Left forelimb (tissue), 1 donor: ENCODE measurements around the gene STT3A.
"Not testable (repeated sequence)": the region's sequence is repeated elsewhere in the genome, so short reads cannot be mapped to it uniquely, and the experiment has no call there.

Experiments used
- DNase-seq: peaks from one replicate; pipeline ENCODE4 v3.0.0-alpha.2; 2018; ENCODE audit warnings: low spot score

Gene STT3A

DNA sequence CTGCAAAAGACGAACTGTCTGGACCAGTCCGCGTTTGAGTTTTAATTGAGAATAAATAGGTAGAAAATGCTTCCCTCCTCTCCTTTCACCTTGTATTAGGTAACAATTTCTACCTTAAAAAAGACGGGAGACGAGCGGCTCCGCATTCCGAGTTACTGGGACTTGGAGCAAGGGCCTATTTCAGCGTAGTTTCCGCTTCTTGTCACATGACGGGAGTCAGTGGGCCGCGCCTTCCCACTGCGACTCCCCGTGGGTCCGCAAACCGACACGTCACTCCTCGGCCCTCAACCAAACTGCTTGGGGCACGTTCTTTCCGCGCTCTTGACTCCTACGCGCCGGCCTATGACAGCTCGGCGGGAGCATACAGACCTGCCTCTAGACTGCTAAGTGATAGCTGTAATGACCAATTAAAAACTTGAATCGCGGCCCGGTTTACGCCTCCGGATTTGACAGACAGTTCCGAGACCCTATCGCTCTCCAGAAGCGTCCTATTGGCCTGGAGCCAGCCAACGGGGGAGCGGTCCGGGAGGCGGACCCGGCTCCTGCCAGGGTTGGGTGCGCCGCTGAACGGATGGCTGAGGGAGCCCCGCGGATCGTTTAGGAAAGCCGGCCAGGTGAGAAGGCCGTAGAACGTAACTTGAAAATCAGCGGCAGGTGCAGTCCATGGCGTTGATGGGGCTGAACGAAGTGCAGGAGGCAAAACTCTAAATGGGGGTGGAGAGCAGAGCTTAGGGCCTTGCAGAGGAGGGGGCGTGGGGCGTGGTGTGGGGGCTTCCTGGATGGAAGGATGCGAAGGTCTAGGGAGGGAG lies at the start of gene STT3A:
STT3A (plus strand) TSS at position 548 of the 809 bp plus-strand sequence. CDS start 3,064 bp downstream, outside the sequence.
- DNase-seq, result peak; percentile 99

DNA sequence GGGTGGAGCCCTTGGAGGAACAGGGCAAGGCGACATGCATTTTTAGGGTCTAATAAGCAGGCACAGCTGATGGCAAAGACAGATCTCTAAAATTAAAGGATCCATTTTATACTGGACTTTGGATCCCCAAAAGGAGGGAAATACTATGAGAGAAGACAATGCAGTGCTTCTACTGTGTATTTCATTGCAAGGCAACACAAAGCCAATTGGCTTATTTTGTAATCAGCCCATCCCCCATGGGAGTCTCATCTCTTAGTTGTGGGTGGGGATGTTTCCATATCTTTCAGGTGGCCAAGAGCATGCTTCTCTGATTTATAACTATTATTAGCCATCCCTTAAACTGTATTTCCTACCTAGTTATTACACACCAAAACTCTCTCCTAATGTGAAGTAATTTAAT lies 41.9 kb upstream of the STT3A start:
- no peak for DNase-seq

DNA sequence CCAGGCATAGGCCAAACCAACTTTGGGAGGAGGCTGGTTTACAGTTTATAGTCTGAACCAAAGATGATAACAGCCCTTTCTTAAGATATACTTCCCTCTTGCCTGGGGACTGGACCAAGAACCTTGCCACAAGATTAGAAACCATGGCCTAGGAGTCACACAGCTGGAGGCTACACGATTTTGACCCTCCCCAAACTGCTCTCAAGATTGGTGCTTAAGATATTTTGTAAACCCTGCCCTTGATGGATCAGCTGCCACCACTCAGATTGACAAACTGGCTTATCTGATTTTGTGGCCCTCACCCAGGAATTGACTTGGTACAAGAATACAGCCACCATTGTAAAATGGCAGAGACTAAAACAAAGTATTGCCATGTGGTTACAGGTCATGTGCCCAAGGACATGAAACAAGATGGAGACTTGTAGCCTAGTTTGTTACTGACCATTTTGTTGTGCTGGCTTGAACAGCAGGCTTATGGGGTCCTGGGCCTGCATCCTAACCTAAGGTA lies 40.8 kb upstream of the STT3A start:
- DNase-seq, result no peak

DNA sequence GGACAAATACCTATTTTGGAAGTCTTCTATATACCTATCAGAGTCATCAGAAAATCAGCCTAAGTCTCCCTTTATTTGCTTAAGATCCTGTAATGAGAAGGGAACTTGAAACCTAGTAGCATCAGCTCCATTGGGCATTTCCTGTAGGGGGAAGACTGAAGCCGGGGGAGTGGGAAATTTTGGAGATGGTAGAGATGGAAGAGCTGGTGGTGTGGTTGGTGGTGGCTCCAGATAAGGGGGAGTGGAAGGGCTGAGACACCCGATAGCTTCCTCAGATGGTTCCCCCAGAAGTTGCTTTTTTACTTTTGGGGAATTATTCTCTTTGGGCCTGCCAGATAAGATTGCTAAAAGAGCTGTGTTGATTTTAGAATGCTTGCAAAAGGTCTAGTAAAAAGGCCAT lies 39.7 kb upstream of the STT3A start:
- DNase-seq, result no peak

DNA sequence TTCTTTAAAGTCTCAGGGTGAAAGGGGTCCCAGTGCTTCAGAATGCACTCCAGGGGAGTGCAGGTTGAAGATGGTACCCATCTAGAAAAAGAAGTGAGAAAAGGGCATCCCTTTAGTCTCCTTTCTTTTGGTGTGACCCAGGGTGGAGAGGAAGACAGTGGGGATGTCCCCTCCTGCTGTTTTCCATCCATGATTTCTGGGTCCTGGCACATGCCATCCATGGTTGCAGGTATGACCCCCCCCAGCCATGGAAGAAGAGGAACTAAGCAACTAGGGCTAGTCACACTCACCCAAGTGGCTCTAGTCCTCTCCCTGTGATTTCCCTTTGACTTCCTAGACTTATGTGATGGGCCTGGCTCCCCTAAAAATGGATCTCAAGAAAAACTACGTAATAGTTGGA lies 39.3 kb upstream of the STT3A start:
- DNase-seq, result no peak

DNA sequence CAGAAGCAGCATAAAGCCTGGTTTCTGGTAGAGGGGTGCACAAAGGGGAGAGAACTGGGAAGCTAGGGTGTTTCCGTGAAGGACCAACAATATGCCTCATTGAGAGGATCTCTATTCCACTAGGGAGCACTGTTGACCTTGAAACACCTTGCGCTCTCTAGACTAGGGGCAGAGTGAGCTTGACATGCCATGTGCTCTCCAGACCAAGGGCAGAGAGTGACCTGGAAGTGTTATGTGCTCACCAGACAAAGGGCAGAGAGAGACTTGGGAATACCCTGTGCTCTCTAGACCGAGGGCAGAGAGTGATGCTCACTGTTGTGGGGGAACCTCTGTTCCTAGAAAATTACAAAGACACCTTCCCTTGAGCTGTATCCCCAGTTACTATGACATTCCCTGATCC lies 38.6 kb upstream of the STT3A start:
- DNase-seq, result no peak

DNA sequence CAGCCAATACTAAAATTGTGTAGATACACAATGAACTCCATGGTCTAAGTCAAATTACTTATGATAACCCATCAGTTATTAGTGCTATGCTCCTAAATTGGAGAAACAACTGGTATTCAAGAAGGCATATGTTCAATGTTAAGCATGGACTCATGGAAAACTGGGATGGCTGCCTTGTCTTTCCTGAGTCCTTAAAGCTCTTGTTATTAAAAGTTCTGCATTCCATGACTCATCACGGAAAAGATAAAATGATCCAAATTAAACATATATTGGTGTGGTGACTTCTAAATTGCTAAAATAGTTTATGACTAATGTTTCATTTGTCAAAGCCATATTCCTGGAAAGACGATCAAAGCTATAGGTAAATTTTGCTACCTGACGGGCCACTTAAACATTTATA lies 32.8 kb upstream of the STT3A start:
- DNase-seq, result no peak

DNA sequence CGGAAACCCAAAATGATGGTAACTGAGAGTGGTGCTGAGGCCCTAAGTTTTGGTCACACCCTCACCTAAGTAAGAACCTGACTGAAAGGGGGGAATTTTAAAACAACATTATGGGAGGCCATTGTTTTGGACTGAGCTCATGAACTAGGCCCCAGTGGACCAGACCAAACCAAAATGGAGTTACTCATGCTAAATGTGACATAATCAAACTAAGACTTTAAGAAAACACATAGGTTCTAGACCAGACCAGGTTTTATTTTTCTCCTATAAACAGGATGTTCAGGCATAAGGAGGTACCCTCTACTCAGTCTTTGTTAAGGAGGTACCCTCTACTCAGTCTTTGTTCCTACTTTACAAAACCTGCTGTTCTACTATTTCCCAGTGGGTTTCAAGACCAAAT lies 30.7 kb upstream of the STT3A start:
- no peak for DNase-seq

DNA sequence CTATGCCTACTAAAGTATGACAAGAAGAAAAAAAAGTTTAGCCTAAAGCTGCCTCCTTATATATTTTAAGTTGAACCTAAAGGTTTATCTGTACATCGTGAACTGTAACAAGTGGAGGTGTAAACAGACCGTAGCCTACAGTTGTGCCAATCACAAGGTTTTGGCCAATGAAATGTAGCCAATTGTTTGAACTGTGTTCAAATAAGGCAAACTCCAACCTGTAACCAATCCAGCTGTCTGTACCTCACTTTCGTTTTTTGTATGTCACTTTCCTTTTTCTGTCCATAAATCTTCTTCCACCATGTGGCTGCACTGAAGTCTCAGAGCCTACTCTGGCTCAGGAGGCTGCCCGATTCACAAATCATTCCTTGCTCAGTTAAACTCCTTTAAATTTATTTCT lies 30.2 kb upstream of the STT3A start:
- no peak for DNase-seq

DNA sequence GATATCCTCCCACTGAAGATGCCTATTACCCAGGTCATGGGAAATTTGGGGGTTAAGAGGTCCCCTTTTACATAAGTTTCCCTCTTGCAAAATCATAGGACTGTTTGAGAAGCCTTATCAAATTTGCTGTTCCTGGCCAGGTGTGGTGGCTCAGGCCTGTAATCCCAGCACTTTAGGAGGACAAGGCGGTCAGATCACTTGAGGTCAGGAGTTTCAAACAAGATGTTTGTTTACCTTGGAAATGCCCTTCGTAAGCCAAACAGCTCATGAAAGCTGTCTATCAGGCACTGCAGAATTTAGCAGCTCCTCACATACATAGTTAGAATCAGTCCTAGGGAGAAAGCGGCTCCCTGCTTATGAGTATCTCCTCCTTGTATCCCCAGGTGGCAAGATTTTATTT lies 28.3 kb upstream of the STT3A start:
- DNase-seq, result no peak

DNA sequence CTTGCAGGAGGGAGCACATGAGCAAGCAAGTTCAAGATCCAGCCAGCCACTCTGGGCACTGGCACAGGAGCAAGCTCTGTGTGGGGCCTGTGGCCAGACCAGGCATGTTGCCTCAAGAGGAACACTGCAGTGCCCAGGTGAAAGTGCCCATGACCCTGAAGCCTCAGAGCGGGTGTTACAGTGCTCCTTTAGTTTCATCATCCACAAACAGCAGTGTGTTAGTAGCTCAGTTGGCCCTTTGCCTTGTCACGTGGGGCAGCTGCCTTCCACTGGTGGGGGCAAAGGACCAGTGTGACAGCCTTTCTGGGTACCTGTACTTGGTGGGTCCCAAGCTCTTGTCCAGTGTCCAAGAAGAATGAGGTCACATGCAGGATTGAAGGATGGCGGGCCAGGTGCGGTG lies 26.4 kb upstream of the STT3A start:
- DNase-seq, result no peak

DNA sequence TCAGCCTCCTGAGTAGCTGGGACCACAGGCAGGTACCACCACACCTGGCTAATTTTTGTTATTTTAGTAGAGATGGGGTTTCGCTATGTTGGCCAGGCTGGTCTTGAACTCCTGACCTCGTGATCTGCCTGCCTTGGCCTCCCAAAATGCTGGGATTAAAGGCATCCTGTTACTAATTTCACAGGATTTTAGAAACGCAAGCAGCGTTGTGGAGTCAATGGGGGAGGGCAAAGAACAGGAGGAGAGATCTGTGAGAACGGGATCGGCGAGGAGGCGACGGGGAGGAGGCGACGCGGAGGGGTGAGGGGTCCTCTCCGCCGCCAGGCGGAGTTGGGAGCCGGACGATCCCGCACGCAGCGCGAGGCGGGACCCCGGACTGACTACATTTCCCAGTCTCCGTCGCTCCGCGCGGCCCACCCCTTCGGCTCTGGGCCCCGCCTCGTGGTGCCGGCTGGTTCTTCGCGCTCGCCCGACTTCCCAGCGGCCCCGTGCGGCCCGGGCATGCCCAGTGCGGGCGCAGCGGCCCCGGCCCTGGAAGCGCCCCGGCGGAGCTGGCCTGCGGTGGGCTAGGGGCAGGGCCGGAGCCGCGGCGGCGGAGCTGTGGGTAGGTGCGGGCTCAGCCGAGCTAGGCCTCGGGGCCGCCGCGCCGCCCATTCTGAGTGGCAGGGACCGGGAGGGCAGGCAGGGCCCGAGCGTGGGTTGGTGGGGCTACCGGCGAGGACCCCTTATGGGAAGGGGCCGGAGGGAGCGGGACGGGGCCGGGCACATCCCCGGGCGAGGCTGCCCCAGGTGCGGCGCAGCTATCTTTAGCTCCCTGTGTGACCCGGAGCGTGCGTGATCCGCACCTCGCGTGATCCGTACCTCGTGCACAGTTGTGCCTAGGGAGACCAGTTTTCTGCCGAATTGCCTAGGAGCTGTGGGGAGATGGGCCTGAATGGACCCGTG lies 23.4 kb upstream of the STT3A start, which contains the start of gene EI24:
EI24 (plus strand) TSS at position 508 of the 945 bp plus-strand sequence. CDS start 3,051 bp downstream, outside the sequence.
- peak; percentile 93 for DNase-seq

DNA sequence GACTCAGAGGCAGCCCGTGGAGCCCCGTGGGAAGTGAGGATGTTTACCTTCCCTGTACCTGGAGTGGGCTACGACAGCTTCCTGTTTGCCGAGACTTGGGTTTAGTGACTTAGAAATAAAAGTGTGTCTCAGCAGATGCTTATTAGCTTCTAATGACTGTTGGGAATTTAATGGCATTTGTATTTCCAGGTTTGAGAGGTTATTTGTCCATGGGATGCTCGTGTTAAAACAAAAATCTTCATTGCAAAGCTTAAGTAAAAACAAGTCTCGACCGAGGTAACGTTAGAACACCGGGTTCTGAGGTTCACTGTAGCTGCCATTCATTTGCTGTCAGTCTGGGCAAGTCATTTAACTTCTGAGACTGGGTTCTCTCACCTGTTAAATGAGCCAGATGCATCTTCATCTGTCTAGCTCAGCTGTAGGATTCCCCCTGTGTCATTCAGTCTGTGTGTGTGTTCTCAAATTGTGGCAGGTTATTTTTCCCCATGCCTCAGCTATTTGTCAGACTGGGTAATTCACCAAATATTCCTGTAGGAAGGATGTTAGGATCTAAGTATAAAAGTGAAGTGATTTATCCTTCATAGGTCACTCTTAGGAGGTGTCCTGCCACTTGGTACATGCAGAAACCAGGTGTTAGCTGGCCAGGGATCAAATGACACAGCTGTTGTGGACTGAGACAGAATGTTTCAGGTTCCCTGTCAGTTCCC lies 22.6 kb upstream of the STT3A start:
- DNase-seq, result no peak

DNA sequence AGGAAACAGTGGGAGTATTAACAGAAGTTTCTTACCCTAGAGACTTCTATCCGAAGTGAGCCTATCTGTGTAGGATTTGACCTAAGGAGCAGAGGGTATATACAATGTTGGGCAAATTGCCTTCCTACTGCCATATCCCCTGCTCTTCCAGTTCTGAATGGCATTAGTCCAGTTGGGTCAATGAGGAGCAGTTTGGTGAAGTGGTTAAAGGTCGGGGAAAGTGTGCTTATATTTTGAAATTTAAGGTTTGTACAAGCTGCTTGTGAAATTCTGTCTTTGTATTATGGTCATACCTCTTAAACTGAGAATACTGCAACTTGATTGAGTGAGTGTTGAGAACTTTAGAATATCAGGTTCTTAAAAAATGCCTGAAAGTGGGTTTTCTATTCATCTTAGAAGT lies 21.7 kb upstream of the STT3A start:
- no peak for DNase-seq

DNA sequence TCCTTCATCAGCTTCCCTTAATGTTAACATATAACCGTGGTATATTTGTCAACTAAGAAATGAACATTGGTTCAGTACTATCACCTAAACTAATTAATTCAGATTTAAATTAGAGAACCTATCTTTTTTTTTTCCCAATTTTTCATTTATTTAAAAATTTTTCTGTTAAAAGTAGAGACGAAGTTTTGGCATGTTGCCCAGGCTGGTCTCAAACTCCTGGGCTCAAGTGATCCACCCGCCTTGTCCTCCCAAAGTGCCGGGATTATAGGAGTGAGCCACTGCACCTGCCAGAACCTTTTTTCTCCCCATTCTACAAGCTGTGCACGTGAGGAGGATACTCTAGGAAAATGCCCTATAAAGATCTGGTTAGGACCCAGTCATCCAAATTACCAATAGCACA lies 19.7 kb upstream of the STT3A start:
- no peak for DNase-seq

DNA sequence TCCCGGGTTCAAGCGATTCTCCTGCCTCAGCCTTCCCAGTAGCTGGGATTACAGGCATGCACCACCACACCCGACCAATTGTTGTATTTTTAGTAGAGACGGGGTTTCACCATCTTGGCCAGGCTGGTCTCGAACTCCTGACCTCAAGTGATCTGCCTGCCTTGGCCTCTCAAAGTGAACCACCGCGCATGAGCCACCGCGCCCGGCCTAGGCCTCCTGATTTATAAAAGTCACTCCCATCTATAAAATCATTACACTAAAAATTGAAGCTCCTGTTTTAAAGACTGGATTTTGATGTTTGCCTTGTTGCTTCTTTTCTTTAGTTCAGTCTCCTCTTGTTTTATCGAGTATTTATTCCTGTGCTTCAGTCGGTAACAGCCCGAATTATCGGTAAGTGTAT lies 15.5 kb upstream of the STT3A start:
- not testable (repeated sequence) for DNase-seq

DNA sequence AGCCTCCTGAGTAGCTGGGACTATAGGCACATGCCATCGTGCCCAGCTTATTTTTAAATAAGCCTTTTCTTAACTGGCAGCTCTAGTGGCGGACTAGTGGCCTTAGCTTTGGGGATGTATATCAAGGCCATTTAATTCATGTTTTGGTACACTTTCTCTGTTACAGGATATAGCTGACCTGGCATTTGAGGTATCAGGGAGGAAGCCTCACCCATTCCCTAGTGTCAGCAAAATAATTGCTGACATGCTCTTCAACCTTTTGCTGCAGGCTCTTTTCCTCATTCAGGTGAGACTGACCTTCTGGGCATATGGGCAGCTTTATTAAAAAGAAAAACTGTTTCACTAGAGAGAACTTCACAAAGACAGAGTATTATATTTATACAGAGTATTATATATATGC lies 13.9 kb upstream of the STT3A start:
- DNase-seq, result no peak

DNA sequence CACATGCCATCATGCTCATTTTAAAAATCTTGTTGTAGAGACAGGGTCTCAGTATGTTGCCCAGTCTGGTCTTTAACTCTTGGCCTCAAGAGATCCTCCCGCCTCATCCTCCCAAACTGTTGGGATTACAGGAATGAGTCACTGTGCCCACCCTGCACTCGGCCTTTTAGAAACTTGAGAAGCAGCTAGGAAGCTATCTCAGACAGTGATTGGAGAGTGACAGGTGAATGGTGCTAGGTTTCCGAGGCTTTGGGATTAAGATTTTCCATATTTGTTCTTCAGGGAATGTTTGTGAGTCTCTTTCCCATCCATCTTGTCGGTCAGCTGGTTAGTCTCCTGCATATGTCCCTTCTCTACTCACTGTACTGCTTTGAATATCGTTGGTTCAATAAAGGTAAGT lies 12.8 kb upstream of the STT3A start:
- DNase-seq, result no peak

DNA sequence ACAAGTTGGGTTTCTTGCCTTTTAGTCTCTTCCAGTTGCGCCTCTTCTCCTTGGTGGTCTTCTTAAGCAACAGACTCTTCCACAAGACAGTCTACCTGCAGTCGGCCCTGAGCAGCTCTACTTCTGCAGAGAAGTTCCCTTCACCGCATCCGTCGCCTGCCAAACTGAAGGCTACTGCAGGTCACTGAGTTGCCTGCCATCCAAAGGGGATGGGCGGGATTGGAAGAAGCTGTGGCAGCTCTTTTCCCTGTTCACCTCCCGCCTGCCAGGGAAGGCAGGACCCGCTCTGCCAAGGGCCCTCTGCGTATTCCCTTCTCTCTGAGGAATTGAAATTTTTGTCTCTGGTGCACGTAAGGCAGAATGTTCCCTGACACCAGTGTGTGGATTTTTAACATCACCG lies 9.2 kb upstream of the STT3A start:
- DNase-seq, result no peak

DNA sequence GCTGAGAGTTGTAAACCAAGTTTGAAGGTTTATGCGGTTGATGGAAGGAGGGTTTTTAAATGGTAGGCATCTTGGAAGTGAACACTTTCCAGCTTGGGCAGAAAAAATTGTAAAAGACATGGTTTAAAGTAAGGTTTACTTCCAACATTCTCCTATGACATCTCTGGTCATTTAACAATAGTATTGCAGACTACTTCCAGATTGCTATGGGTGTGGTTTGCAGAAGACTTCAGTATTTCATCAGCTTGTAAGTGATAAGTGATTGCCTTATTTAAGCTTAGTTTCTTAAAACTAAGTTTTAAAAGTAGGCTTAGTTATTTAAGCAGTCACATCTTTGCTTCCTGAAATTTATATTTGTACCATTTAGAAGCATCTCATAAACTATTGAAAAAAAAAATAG lies 7.2 kb upstream of the STT3A start:
- no peak for DNase-seq

DNA sequence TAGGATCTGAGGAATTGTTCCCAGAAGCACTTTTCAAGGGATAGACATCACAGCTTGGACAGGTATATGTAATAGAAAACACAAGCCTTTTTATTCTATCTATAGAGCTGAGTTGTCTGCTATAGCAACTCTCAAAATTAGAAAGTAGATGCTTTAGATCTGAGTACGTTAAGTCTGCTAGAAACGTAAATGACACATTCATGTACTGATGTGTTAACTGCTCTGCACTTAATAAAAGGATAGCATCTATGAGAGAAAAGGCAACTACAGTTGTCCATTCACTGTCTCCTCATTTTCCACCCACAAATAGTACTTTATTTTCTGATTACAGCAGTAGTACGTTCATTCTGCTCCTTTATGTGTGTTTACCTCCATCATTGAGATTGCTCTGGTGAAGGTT lies 6.0 kb upstream of the STT3A start:
- DNase-seq, result no peak

DNA sequence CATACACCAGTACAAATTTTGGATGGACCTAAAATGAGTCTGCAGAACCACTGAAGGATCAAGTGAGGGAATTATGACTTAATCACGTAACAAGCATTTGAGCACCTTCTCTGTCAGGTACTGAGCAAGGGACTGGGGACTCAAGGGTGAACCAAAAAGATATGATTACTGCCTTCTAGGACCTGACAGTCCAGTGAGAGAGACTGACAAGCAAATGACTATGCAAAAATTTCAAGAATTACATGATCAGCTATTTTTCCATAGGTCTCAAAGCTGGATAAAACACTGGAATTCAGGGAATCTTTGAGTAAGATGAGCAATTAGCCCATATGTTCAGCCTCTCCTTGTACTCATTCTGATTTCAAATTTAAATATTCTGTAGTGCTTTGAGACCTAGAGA lies 5.2 kb upstream of the STT3A start:
- DNase-seq, result no peak
